HUES64 (cell line): ENCODE measurements around the gene PRCD.
"Not testable (repeated sequence)": the region's sequence is repeated elsewhere in the genome, so short reads cannot be mapped to it uniquely, and the experiment has no call there.

Source experiments
- H3K27ac ChIP-seq: 2 replicates; pipeline ENCODE4 v1.7.0; 2013; ENCODE audit warnings: low read depth, low read length, inconsistent platforms
- H3K27me3 ChIP-seq: 2 replicates; pipeline ENCODE4 v1.6.1; 2013; ENCODE audit warnings: mild to moderate bottlenecking, low read length; ENCODE audit not compliant: insufficient read depth
- H3K36me3 ChIP-seq: 2 replicates; pipeline ENCODE4 v1.6.1; 2013; ENCODE audit warnings: mild to moderate bottlenecking, low read length; ENCODE audit not compliant: insufficient read depth
- H3K4me1 ChIP-seq: 2 replicates; pipeline ENCODE4 v1.6.1; 2013; ENCODE audit warnings: mild to moderate bottlenecking, low read length, moderate library complexity; ENCODE audit not compliant: insufficient read depth
- H3K4me3 ChIP-seq: 2 replicates; pipeline ENCODE4 v1.5.1; 2013; ENCODE audit warnings: mild to moderate bottlenecking, low read length, moderate library complexity
- H3K9ac ChIP-seq: 2 replicates; pipeline ENCODE4 v1.6.1; 2013; ENCODE audit warnings: mild to moderate bottlenecking, low read depth, low read length
- H3K9me3 ChIP-seq: 2 replicates; pipeline ENCODE4 v1.6.1; 2013; ENCODE audit warnings: low read depth, low read length; ENCODE audit not compliant: insufficient read depth
- WGBS: fragments of 150-250, 120-280 bp; methylation state at CpG from one replicate; pipeline ENCODE4 v1.1.7; 2013; ENCODE audit warnings: missing lambda C conversion rate; 5-methylcytosine and 5-hydroxymethylcytosine counted together

PRCD gene

DNA sequence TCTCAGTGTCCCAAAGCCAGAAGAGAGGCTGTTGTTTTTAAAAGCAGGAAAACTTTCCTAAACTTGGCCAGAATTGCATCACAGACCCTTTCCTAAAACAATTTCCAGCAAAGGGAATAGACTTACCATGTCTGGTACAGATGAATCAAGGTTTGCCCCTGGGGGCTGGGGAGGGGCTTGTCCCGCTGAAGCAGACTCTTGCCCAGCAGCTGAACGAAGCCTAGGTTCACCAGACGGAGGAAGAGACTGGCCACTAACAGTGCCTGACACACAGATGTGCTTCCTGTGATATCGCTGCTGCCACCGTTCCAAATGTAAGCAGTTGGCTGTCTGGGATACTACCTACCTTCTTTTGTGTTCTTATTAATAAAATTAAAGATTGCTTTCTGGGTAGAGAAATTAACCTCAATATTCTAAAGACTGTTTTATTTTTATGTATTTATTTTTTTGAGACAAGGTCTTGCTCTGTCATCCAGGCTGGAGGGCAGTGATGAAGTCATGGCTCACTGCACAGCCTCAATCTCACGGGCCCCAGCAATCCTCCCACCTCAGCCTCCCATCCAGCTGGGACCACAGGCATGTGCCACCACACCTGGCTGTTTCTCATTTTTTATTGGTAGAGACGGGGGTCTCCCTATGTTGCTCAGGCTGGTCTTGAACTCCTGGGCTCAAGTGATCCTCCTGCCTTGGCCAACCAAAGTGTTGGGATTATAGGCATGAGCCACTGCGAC lies 13.5 kb downstream of the PRCD start:
- Histone ChIP-seq H3K4me3 (no peak overlapping the region), H3K36me3 (peaks cover 2% of the 10 kb centered on the region; the same call in 1 of the 2 replicates), H3K9me3 (no peaks in the 10 kb centered on the region), H3K4me1 (0 out of 2 replicates have a peak, but pooled peaks cover 4% of the 10 kb centered on the region), H3K27me3 (no peaks in the 10 kb centered on the region), H3K9ac (no peak overlapping the region), H3K27ac (no peak overlapping the region)
- WGBS: 92% methylated on average over 8 of the region's 8 CpGs

DNA sequence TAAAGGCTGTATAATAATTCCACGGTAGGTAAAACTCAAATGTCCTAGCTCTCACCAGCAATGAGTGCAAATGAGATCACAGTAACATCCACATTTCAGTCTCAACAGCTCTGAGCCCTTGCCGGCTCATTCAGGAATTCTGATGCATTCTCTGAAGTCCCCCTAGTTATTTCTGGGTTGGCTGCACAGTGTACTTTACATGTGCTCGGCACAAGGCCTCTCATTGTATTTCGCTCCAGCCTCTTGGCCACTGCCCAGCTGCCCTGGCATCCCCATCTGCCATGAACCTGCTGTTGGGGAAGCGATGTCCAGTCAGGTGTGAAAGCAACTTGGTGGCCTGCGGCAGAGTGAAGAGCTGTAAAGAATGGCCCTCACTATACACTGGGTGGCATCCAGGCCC lies 14.3 kb downstream of the PRCD start:
- H3K4me3 ChIP-seq: no peak overlapping the region
- no peak overlapping the region for H3K9ac ChIP-seq
- no peaks in the 10 kb centered on the region for H3K9me3 ChIP-seq
- peaks cover 10% of the 10 kb centered on the region for H3K36me3 ChIP-seq
- no peaks in the 10 kb centered on the region for H3K27me3 ChIP-seq
- no peak overlapping the region for H3K27ac ChIP-seq
- 0 out of 2 replicates have a peak, but pooled peaks cover 6% of the 10 kb centered on the region for H3K4me1 ChIP-seq
- 80% methylated on average over 6 of the region's 6 CpGs for WGBS

DNA sequence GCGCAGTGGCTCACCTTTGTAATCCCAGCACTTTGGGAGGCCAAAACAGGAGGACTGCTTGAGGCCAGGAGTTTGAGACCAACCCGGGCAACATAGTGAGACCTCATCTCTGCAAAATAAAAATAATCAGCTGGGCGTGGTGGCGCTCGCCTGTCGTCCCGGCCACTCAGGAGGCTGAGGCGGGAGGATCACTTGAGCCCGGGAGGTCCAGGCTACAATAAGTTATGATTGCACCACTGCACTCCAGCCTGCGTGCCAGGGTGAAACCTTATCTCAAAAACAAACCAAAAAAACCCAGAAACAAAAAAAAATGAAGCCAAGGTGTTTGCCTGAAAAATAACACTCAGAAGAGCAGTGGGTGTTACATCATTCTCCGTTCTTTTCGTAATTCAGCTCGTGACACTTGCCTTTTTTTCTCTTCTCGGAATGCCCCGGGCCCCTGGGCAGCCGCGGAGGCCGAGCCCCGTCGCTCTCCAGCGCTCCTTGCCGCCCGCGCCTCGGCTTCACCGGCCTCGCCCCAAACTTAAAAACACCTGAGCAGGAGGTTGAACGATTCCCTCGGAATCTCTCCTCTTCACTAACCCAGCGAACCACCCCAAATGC lies 17.0 kb downstream of the PRCD start:
- WGBS: 36% methylated on average over 30 of the region's 30 CpGs

DNA sequence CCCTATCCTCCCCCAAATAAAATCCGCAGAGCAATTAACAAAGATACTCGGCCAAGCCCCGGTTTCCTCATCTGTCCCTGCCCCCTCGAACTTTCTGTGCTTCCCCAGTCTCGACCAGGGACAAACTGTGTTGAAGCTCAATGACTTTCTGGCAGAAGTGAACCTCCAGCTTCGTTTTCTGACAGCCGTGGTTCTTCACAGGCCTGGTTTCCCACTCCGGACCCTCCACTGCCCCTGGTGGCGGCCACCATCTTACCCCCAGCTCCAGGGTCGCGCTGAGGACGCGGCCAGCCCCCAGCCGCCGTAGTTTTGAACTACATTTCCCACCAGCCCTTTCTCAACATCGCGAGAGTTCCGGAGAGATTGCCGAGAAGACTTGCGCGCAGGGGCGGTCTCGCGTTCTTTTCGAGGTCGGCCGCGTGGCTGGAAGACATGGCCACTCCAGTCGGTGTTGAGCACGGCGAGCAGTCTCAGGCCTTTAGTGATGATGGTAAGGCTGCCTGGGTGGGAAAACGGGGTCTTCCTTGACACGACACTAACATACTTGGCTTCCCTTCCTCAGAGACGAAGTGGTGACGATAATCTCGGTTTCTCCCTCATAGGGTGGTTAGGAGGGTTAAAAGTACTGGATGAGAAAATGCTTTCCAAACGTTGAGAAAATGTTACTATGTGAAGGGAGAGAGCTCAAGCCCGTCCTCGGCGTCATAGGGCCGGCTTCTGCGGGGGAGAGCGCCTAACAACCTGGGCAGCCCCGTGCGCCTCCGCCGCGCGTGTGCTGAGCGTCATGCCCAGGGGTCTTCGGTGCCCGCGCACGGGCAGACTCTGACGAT lies 17.7 kb downstream of the PRCD start:
- no peaks in the 10 kb centered on the region for H3K27me3 ChIP-seq
- whole genome bisulfite sequencing: under 1% methylated on average over 55 of the region's 55 CpGs
- H3K27ac ChIP-seq: peak overlapping the region; percentile 73
- H3K9ac ChIP-seq: peak overlapping the region; percentile 99
- H3K4me3 ChIP-seq: peak overlapping the region; percentile 87
- no peaks in the 10 kb centered on the region for H3K9me3 ChIP-seq
- H3K4me1 ChIP-seq: peaks cover 8% of the 10 kb centered on the region; the same call in 1 of the 2 replicates
- peaks cover 42% of the 10 kb centered on the region for H3K36me3 ChIP-seq

More for the DNA sequence above, 17.0 kb downstream of the PRCD start:
- peak overlapping the region; percentile 87 for H3K4me3 ChIP-seq
- H3K9me3 ChIP-seq: no peaks in the 10 kb centered on the region
- 0 out of 2 replicates have a peak overlapping the region, but pooled peaks have one; percentile 54 for H3K27ac ChIP-seq
- no peaks in the 10 kb centered on the region for H3K27me3 ChIP-seq
- peaks cover 8% of the 10 kb centered on the region; the same call in 1 of the 2 replicates for H3K4me1 ChIP-seq
- peaks cover 37% of the 10 kb centered on the region for H3K36me3 ChIP-seq
- H3K9ac ChIP-seq: peak overlapping the region; percentile 99

DNA sequence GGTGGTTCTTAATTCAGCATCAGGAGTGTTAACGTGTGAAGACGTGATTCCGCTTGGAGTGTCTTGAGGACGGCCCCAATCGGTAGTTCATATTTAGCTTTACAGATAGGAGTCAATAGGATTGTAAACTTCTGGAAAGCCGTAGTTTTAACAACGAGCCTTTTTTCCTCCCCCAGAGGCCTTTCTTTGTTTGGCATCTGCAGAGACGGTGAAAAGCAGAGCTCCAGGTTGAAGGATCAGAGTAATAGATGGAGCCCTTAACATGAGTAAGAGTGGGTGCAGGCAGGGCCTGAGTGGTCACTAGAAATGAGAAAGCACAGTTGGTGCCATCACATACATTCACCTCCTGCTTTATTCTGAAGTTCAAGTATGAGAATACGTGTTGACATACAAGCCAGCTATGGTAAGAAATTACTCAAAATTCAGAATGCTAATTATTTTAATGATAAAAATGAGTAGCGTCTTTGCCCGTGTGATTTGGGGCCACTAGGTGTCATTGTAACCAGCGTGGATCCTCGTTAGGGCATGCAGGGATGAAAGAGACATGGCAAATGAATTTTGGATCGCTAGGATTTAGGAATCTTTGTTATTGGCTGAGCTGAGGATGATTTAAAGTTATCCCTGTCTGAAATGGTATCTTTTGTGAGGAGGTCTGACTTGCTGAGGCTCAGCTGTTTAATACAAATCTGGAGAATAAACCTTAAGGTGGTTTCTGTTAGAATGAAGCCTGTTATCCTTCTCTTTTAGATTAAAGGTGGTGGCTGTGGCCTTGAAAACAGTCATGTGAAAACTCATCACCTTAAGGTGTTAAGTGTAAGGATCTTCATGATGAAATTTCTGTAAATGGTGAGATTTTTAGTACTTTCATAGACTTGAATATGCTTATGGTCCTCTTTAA lies 18.6 kb downstream of the PRCD start:
- peak overlapping the region; percentile 73 for H3K27ac ChIP-seq
- H3K9ac ChIP-seq: peak overlapping the region; percentile 99
- H3K9me3 ChIP-seq: no peaks in the 10 kb centered on the region
- H3K4me1 ChIP-seq: peaks cover 8% of the 10 kb centered on the region; the same call in 1 of the 2 replicates
- under 1% methylated on average over 14 of the region's 14 CpGs for WGBS
- H3K4me3 ChIP-seq: peak overlapping the region; percentile 87
- peaks cover 50% of the 10 kb centered on the region for H3K36me3 ChIP-seq
- H3K27me3 ChIP-seq: no peaks in the 10 kb centered on the region

DNA sequence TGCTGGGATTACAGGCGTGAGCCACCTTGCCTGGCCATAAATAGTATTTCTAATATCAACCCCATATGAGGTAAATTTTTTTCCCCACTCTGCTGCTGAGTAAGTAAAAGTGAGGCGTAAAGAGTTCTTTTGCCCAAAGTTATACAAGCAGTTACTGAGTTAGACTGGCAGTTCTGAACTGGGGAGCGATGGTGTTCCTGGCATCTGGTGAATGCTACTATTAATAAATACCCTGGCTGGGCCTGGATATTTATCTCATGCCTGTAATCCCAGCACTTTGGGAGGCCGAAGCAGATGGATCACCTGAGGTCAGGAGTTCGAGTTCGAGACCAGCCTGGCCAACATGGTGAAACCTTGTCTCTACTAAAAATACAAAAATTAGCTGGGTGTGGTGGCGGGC lies 19.6 kb downstream of the PRCD start:
- H3K9me3 ChIP-seq, H3K27me3 ChIP-seq, H3K27ac ChIP-seq, H3K4me1 ChIP-seq: not testable (repeated sequence)
- 92% methylated on average over 6 of the region's 7 CpGs for WGBS
- H3K36me3 ChIP-seq: peaks cover 53% of the 10 kb centered on the region
- peak overlapping the region; percentile 99 for H3K9ac ChIP-seq
- peak overlapping the region; percentile 87 for H3K4me3 ChIP-seq

DNA sequence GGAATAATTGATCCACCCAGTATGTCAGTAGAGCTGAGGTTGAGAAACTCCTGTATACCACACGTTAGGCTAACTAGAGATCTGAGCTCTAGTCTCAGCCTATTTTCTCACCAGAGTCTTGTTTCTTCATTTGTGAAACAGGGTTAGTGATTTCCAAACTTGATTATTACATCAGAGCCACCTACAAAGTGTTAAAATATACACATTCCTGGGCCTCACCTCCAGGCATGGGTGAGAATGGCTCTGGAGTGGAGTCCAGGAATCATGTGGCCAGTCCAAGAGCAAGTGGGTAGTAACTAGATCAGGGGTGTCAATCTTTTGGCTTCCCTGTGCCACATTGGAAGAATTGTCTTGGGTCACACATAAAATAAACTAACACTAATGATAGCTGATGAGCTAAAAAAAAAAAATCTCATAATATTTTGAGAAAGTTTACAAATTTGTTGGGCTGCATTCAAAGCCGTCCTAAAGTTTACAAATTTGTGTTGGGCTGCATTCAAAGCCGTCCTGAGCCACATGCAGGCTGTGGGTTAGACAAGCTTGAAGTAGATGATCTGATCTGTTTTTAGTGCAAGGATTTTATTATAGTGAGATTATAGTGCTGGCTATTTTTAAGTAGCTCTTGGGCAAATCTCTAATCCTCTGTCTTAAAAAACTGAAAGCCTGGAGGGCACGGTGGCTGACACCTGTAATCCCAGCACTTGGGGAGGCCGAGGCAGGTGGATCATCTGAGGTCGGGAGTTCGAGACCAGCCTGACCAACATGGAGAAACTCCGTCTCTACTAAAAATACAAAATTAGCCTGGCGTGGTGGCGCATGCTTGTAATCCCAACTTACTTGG lies 20.4 kb downstream of the PRCD start:
- Histone ChIP-seq H3K4me3 (peak overlapping the region; percentile 87; the same call in 1 of the 2 replicates), H3K36me3 (peaks cover 61% of the 10 kb centered on the region), H3K4me1 (peaks cover 8% of the 10 kb centered on the region; the same call in 1 of the 2 replicates), H3K9me3 (no peaks in the 10 kb centered on the region), H3K27me3 (no peaks in the 10 kb centered on the region), H3K9ac (peak overlapping the region; percentile 74), H3K27ac (no peak overlapping the region)
- WGBS: 90% methylated on average over 10 of the region's 10 CpGs

DNA sequence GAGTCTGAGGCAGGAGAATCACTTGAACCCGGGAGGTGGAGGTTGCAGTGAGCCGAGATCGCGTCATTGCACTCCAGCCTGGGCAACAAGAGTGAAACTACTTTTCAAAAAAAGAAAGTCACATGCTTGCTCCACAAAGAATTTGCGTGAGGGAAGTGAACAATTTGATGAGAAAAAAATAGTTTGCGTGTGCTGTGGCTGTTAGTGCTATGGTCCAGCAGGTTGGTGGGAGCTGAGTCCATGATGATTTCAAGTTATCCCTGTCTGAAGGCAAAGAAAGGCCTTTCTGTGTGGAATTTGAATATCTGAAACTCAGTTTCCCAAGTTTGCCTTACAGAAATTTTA lies 21.0 kb downstream of the PRCD start:
- no peak overlapping the region for H3K4me3 ChIP-seq
- H3K4me1 ChIP-seq: peaks cover 8% of the 10 kb centered on the region; the same call in 1 of the 2 replicates
- no peak overlapping the region; the same call in 1 of the 2 replicates for H3K9ac ChIP-seq
- H3K36me3 ChIP-seq: peaks cover 67% of the 10 kb centered on the region
- 93% methylated on average over 6 of the region's 6 CpGs for WGBS
- H3K27ac ChIP-seq: no peak overlapping the region
- H3K9me3 ChIP-seq: no peaks in the 10 kb centered on the region
- no peaks in the 10 kb centered on the region for H3K27me3 ChIP-seq

DNA sequence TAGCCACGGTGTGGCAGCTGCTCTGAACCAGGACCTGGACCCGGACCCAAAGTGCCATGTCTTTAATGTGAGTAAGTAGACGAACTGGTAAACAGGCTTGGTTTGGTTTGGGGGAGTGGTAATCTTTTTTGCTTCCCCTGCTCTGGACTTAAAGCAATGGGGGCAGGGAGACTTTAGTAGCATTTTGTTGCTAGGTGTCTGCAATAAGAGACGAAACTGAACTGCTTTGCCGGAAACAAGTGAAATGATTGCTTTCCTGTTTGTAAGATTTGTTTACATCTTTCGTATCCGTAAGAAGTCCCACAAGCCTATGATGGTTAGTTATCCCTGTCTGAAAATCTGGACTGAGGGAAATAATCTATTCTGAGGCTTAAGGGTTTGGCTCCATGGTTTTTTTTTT lies 21.5 kb downstream of the PRCD start:
- H3K4me3 ChIP-seq: no peak overlapping the region
- H3K36me3 ChIP-seq: peaks cover 72% of the 10 kb centered on the region
- H3K27me3 ChIP-seq: no peaks in the 10 kb centered on the region
- 93% methylated on average over 7 of the region's 7 CpGs for WGBS
- peak overlapping the region; percentile 21; the same call in 1 of the 2 replicates for H3K9ac ChIP-seq
- peaks cover 8% of the 10 kb centered on the region; the same call in 1 of the 2 replicates for H3K4me1 ChIP-seq
- no peaks in the 10 kb centered on the region for H3K9me3 ChIP-seq
- H3K27ac ChIP-seq: no peak overlapping the region
